HG02571 (cell line): ENCODE results near the gene MSL1.
"Not testable (repeated sequence)": the region's sequence is repeated elsewhere in the genome, so short reads cannot be mapped to it uniquely, and the experiment has no call there.

ENCODE experiments used
- ATAC-seq: cut with Tn5 transposase; IDR thresholded peaks from one replicate; pipeline ENCODE4 v1.9.1; 2021; ENCODE audit warnings: mild to moderate bottlenecking, moderate library complexity; ENCODE audit not compliant: unreplicated experiment

MSL1 gene

GRCh38 chr17:40124279-40125141 is 2.7 kb downstream of the MSL1 start:
- no peak for ATAC-seq

- ATAC-seq, result no peak
These were observed 7.7 kb downstream of the MSL1 start for GRCh38 chr17:40129498-40129897.

GRCh38 chr17:40130352-40131042 is 8.7 kb downstream of the MSL1 start:
- no peak for ATAC-seq

GRCh38 chr17:40134184-40134583 is 12.4 kb downstream of the MSL1 start:
- ATAC-seq, result no peak

GRCh38 chr17:40135817-40136216 is 14.0 kb downstream of the MSL1 start:
- no peak for ATAC-seq

- ATAC-seq, result no peak
These were observed 17.8 kb downstream of the MSL1 start for GRCh38 chr17:40139566-40140058.

GRCh38 chr17:40143166-40143565 is 21.4 kb downstream of the MSL1 start:
- ATAC-seq, result not testable (repeated sequence)

- no peak for ATAC-seq
These were observed 23.7 kb downstream of the MSL1 start for GRCh38 chr17:40145476-40145875.

- no peak for ATAC-seq
These were observed 26.8 kb downstream of the MSL1 start for GRCh38 chr17:40148527-40148926.

- no peak for ATAC-seq
These were observed 28.5 kb downstream of the MSL1 start for GRCh38 chr17:40150276-40150675.

GRCh38 chr17:40151414-40151963 is 29.7 kb downstream of the MSL1 start:
- no peak for ATAC-seq

- peak; percentile 61 for ATAC-seq
These were observed 31.9 kb downstream of the MSL1 start for GRCh38 chr17:40153603-40154236.

GRCh38 chr17:40157973-40158372 is 36.2 kb downstream of the MSL1 start:
- no peak for ATAC-seq

GRCh38 chr17:40158438-40159013 is 36.8 kb downstream of the MSL1 start:
- no peak for ATAC-seq

GRCh38 chr17:40159456-40159855 is 37.7 kb downstream of the MSL1 start:
- no peak for ATAC-seq

- ATAC-seq, result no peak
These were observed 46.0 kb downstream of the MSL1 start for GRCh38 chr17:40167685-40168261.

GRCh38 chr17:40168262-40168832 is 46.6 kb downstream of the MSL1 start:
- no peak for ATAC-seq

GRCh38 chr17:40170325-40170724 is 48.6 kb downstream of the MSL1 start:
- no peak for ATAC-seq

GRCh38 chr17:40171750-40172149 is 50.0 kb downstream of the MSL1 start:
- ATAC-seq, result no peak

- ATAC-seq, result no peak
These were observed 51.5 kb downstream of the MSL1 start for GRCh38 chr17:40173091-40173777.
